K562 (cell line): ENCODE results near the gene PLIN5. TPM values are rescaled to one million over a fixed set of nuclear protein-coding genes. Genes with fewer than 3 reads are reported as not detected.

ENCODE experiments used
- ATAC-seq: fragments of 200-7000 bp; cut with Tn5 transposase; 3 replicates; pipeline ENCODE4 v1.9.1; 2020; ENCODE audit warnings: moderate library complexity
- BruUV-seq: library from RNA; stranded (reverse); fragments of 400-500 nt; replicated peaks from 2 replicates; lab custom pipeline; 2021; lab: Mats Ljungman, UMichigan
- CTCF ChIA-PET: fragments of 300-600 bp; formaldehyde crosslinking; extraction: SDS; loops from one replicate; lab custom pipeline; 2021; ENCODE audit warnings: low intra/inter-chr PET ratio; lab: Yijun Ruan, JAX
- POLR2A ChIA-PET: fragments of 300-600, 350-650 bp; sonication (Branson Sonifier 250); formaldehyde crosslinking; extraction: SDS; loops from one replicate; lab custom pipeline; 2021; ENCODE audit warnings: antibody characterized with exemption, inconsistent platforms; lab: Yijun Ruan, JAX
- DNase-seq, 4 experiments: peaks; one replicate each; pipeline versions ENCODE4 v3.0.0 to v3.0.0-alpha.2; 2011 to 2018; ENCODE audit warnings: low spot score in 3 of 4, mixed read lengths in 3 of 4; ENCODE audit errors: extremely low read depth in 1 of 4
- FAIRE-seq: peaks from 2 replicates; lab custom pipeline; 2011; peaks lifted over from hg19 to GRCh38; lab: Jason Lieb, UNC
- H2AFZ ChIP-seq: 2 replicates; pipeline ENCODE4 v1.6.0; 2011; ENCODE audit warnings: low read depth, low read length, control low read depth, inconsistent platforms
- H3K27ac ChIP-seq: fragments of 200-600 bp; 3 replicates; pipeline ENCODE4 v1.8.0; 2011; ENCODE audit warnings: low read depth, mild to moderate bottlenecking, control low read depth, inconsistent platforms, low read length, moderate library complexity, mixed read lengths; ENCODE audit errors: extremely low read depth
- H3K27me3 ChIP-seq, 2 experiments: fragments of 300-600 bp in 1 of 2; 2 replicates in 1 of 2; 3 replicates in 1 of 2; pipeline versions ENCODE4 v1.6.0 to v1.8.0; 2011; ENCODE audit warnings: inconsistent platforms in 2 of 2, low read length in 2 of 2, mild to moderate bottlenecking in 1 of 2, mixed read lengths in 1 of 2, moderate library complexity in 1 of 2; ENCODE audit not compliant: control insufficient read depth in 2 of 2, insufficient read depth in 2 of 2
- H3K36me3 ChIP-seq: fragments of 300-600 bp; 3 replicates; pipeline ENCODE4 v1.8.0; 2011; ENCODE audit warnings: mild to moderate bottlenecking, low read length, inconsistent platforms; ENCODE audit not compliant: control insufficient read depth, insufficient read depth
- H3K4me1 ChIP-seq, 2 experiments: fragments of 200-600 bp in 1 of 2; replicated peaks in 1 of 2; 2 replicates in 1 of 2; 3 replicates in 1 of 2; pipeline versions ENCODE4 v1.5.1 to v1.8.0; 2011; ENCODE audit warnings: inconsistent platforms in 2 of 2, low read length in 2 of 2, mild to moderate bottlenecking in 1 of 2, mixed read lengths in 1 of 2, moderate library complexity in 1 of 2; ENCODE audit not compliant: control insufficient read depth in 2 of 2, insufficient read depth in 2 of 2
- H3K4me2 ChIP-seq: 2 replicates; pipeline ENCODE4 v1.6.1; 2011; ENCODE audit warnings: low read length, control low read depth, inconsistent platforms, mixed read lengths; ENCODE audit not compliant: insufficient read depth
- H3K4me3 ChIP-seq: fragments of 200-600 bp; sonication (generic), shearing (Covaris generic); 2 replicates; pipeline ENCODE4 v1.5.1; 2016; ENCODE audit warnings: control low read depth, inconsistent platforms
- H3K79me2 ChIP-seq: fragments of 200-600 bp; 3 replicates; pipeline ENCODE4 v1.8.0; 2011; ENCODE audit warnings: low read length, inconsistent platforms; ENCODE audit not compliant: control insufficient read depth, insufficient read depth
- H3K9ac ChIP-seq, 2 experiments: 2 replicates each; pipeline versions ENCODE4 v1.6.0 to v1.6.1; 2011; ENCODE audit warnings: low read depth in 2 of 2, low read length in 2 of 2, control low read depth in 1 of 2, inconsistent platforms in 1 of 2, mild to moderate bottlenecking in 1 of 2, mixed read lengths in 1 of 2; ENCODE audit not compliant: insufficient read depth in 1 of 2
- H3K9me1 ChIP-seq: one replicate; pipeline ENCODE4 v1.6.0; 2011; ENCODE audit warnings: inconsistent platforms, mild to moderate bottlenecking, low read length, moderate library complexity; ENCODE audit not compliant: control insufficient read depth, insufficient read depth
- H3K9me3 ChIP-seq: replicated peaks from 2 replicates; pipeline ENCODE4 v1.5.1; 2011; ENCODE audit warnings: low read depth, low read length, inconsistent platforms; ENCODE audit not compliant: control insufficient read depth, insufficient read depth
- H4K20me1 ChIP-seq: replicated peaks from 2 replicates; pipeline ENCODE4 v1.6.1; 2011; ENCODE audit warnings: low read length, inconsistent platforms, mixed read lengths; ENCODE audit not compliant: control insufficient read depth, insufficient read depth
- BCL6 ChIP-seq: fragments of 250-450 bp; sonication (Bioruptor Pico); IDR thresholded peaks from 2 replicates; pipeline ENCODE4 v1.4.0; 2020
- ELF4 ChIP-seq: fragments of 450-650 bp; formaldehyde crosslinking; IDR thresholded peaks from 2 replicates; pipeline ENCODE4 v1.4.0; 2022; ENCODE audit warnings: missing genetic modification characterization
- HMGN3 ChIP-seq: IDR thresholded peaks from 2 replicates; pipeline ENCODE4 v1.6.1; 2011; ENCODE audit warnings: borderline replicate concordance, low read depth, mild to moderate bottlenecking, mixed read lengths, low read length; ENCODE audit not compliant: insufficient read length; ENCODE audit errors: extremely low read depth
- IFI16 ChIP-seq: fragments of 250-450 bp; sonication (Bioruptor Pico); IDR thresholded peaks from 2 replicates; pipeline ENCODE4 v2.1.2; 2022; ENCODE audit warnings: mild to moderate bottlenecking, inconsistent platforms
- MAFF ChIP-seq: IDR thresholded peaks from 2 replicates; pipeline ENCODE4 v1.6.1; 2012; ENCODE audit warnings: low read length, improper control_type of control experiment
- SMARCB1 ChIP-seq: IDR thresholded peaks from 2 replicates; pipeline ENCODE4 v1.6.1; 2011; ENCODE audit warnings: improper control_type of control experiment, low read depth; ENCODE audit not compliant: insufficient read length
- XRCC4 ChIP-seq: IDR thresholded peaks from one replicate; pipeline ENCODE4 v1.6.1; 2011; ENCODE audit not compliant: insufficient read depth, insufficient read length; ENCODE audit errors: extremely low read depth
- ZNF143 ChIP-seq: sonication (generic); formaldehyde crosslinking; IDR thresholded peaks from 2 replicates; pipeline ENCODE4 v1.9.0; 2022; ENCODE audit warnings: mild to moderate bottlenecking, missing genetic modification reagents
- ZNF445 ChIP-seq: fragments of 250-450 bp; sonication (Bioruptor Pico); IDR thresholded peaks from 2 replicates; pipeline ENCODE4 v1.4.0; 2020; ENCODE audit warnings: low read depth, mild to moderate bottlenecking, moderate library complexity
- WGBS: fragments of 100-300 bp; shearing (Covaris generic); methylation state at CpG from one replicate; pipeline ENCODE4 v1.1.6; 2016; ENCODE audit warnings: low coverage, mixed read lengths; ENCODE audit not compliant: insufficient coverage; ENCODE audit errors: missing lambda C conversion rate; 5-methylcytosine and 5-hydroxymethylcytosine counted together
- in situ Hi-C: fragments of 300-500 bp; cut with MboI; formaldehyde crosslinking; loops from 4 replicates; pipeline ENCODE4 v1.15.0; 2018; ENCODE audit warnings: inconsistent platforms, mixed read lengths
- intact Hi-C: fragments of 100-400 bp; cut with micrococcal nuclease; formaldehyde crosslinking; loops from 2 replicates; pipeline ENCODE4 v1.14.2; 2022
- polyA plus RNA-seq, 8 experiments: library from polyadenylated mRNA; depleted of rRNA in 4 of 8; stranded (reverse) in 5 of 8; unstranded in 3 of 8; fragments of >200 nt; fragmentation: Nextera tagmentation in 2 of 8; fragmentation: Illumina TruSeq in 1 of 8; extraction: Ambion mirVana in 2 of 8; extraction: Trizol in 1 of 8; gene quantifications; 2 replicates each; pipeline versions ENCODE4 v1.2.1 to v1.2.3, GENCODE V29; 2011 to 2014; ENCODE audit warnings: inconsistent platforms in 1 of 8, missing spikeins in 1 of 8
- total RNA-seq, 7 experiments: library from RNA; depleted of rRNA in 6 of 7; stranded (reverse); fragments of >200 nt in 6 of 7; fragmentation: Illumina TruSeq in 2 of 7; extraction: Trizol in 2 of 7; gene quantifications; 2 replicates each; pipeline versions ENCODE4 v1.2.1 to v1.2.3, GENCODE V29; 2011 to 2021; ENCODE audit warnings: low replicate concordance in 1 of 7

The PLIN5 gene
- total and polyA plus RNA-seq, 9 of the 15 experiments (the other 6 are each of a cell fraction or from before 2014, with no cell fraction given): 0.04 to 1.3 (median 0.50) TPM

DNA sequence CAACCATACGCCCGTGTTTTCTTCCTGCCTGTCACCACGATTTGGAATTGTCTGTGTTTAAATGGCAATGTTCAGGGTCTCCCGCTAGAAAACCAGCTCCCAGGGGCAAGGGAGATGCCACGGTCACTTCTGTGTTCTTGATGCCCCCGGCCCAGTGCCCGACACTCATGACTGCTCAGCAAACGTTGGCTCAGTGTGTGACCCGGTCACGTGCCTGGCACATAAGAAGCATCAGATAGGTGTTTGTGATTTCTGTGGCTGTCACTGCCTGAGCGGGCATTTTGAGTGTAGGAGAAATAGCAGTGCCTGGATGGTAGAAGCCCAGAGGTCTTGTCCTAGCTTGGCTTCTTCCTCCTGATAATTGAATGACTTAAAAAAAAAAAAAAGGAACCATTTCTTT lies 47.5 kb downstream of the PLIN5 start:
- FAIRE-seq: no peak
- POLR2A ChIA-PET: interaction anchor here (1.6 kb wide), 1 partner anchor 11 kb away, joined by 3 read pairs; no protein-coding TSS in a partner anchor
- H3K4me3 ChIP-seq: no peak overlapping the region
- no peaks in the 10 kb centered on the region for H4K20me1 ChIP-seq
- in situ Hi-C loops: no loop called here
- H3K9me1 ChIP-seq: no peaks in the 10 kb centered on the region
- no peaks in the 10 kb centered on the region for H3K27me3 ChIP-seq
- TF ChIP-seq IFI16 (CRISPR knock-in tag) (no peak), ZNF143 (no peak), HMGN3 (no peak), ZNF445 (CRISPR knock-in tag) (no peak), XRCC4 (no peak), ELF4 (no peak), SMARCB1 (no peak), MAFF (no peak), BCL6 (CRISPR knock-in tag) (no peak)
- no peaks in the 10 kb centered on the region for H3K79me2 ChIP-seq
- H2AFZ ChIP-seq: no peak overlapping the region
- CTCF ChIA-PET: no interaction called here
- no peak overlapping the region for H3K27ac ChIP-seq
- 84% methylated on average over 10 of the region's 11 CpGs for WGBS
- no peak for ATAC-seq
- H3K4me2 ChIP-seq: no peak overlapping the region
- peaks cover 3% of the 10 kb centered on the region; the same call in 1 of the 2 replicates for H3K9me3 ChIP-seq
- peaks cover 36% of the 10 kb centered on the region for H3K36me3 ChIP-seq
- H3K4me1 ChIP-seq: peaks cover 0 to 9% of the 10 kb centered on the region in 2 experiments; a peak in 2 of 5 replicates
- H3K9ac ChIP-seq: no peak overlapping the region
- intact Hi-C loops: no loop called here
- BruUV-seq: no TSS peak
- no peak for DNase-seq
